ENCODE measurements around the gene NR2C2AP.
A peak's percentile ranks its signal among the peaks of the same experiment; 100 is the strongest.
"Not testable (repeated sequence)": the region's sequence is repeated elsewhere in the genome, so short reads cannot be mapped to it uniquely, and the experiment has no call there.

Gene NR2C2AP

DNA sequence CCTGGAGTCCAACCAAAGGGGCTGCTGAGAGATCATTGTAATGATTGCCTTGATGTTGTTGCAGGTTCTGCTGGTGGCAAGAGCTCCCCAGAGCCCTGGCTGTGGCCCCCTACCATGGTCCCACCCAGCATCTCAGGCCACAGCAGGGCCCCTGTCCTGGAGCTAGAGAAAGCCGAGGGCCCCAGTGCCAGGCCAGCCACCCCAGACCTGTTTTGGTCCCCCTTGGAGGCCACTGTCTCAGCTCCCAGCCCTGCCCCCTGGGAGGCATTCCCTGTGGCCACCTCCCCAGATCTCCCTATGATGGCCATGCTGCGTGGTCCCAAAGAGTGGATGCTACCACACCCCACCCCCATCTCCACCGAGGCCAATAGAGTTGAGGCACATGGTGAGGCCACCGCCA lies 24.0 kb upstream of the NR2C2AP start:
- H3K4me3 ChIP-seq (ENCODE audit: low read length), result no peak overlapping the region
- H3K36me3 ChIP-seq (ENCODE audit: insufficient read depth, low read length), result no peaks in the 10 kb centered on the region
- no peak overlapping the region for H3K27ac ChIP-seq (ENCODE audit: low read depth, low read length)
- no peaks in the 10 kb centered on the region for H3K4me1 ChIP-seq (ENCODE audit: insufficient read depth, low read length)
- WGBS, result 81% methylated on average over 4 of the region's 4 CpGs
- H3K9ac ChIP-seq (ENCODE audit: low read depth, low read length), result no peak overlapping the region
- no peaks in the 10 kb centered on the region for H3K9me3 ChIP-seq (ENCODE audit: insufficient read depth, low read depth, low read length)
- peaks cover 40% of the 10 kb centered on the region for H3K27me3 ChIP-seq (ENCODE audit: insufficient read depth, low read length)

DNA sequence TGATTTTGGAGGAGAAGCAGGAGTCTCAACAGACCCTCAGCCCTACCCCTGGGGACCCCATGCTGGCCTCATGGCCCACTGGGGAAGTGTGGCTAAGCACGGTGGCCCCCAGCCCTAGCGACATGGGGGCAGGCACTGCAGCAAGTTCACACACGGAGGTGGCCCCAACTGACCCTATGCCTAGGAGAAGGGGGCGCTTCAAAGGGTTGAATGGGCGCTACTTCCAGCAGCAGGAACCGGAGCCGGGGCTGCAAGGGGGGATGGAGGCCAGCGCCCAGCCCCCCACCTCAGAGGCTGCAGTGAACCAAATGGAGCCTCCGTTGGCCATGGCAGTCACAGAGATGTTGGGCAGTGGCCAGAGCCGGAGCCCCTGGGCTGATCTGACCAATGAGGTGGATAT lies 23.4 kb upstream of the NR2C2AP start:
- Histone ChIP-seq H3K9ac (ENCODE audit: low read depth, low read length) (no peak overlapping the region), H3K36me3 (ENCODE audit: insufficient read depth, low read length) (no peaks in the 10 kb centered on the region), H3K27me3 (ENCODE audit: insufficient read depth, low read length) (peaks cover 40% of the 10 kb centered on the region), H3K27ac (ENCODE audit: low read depth, low read length) (no peak overlapping the region), H3K4me1 (ENCODE audit: insufficient read depth, low read length) (no peaks in the 10 kb centered on the region), H3K9me3 (ENCODE audit: insufficient read depth, low read depth, low read length) (no peaks in the 10 kb centered on the region), H3K4me3 (ENCODE audit: low read length) (no peak overlapping the region)
- WGBS, result 75% methylated on average over 10 of the region's 10 CpGs

DNA sequence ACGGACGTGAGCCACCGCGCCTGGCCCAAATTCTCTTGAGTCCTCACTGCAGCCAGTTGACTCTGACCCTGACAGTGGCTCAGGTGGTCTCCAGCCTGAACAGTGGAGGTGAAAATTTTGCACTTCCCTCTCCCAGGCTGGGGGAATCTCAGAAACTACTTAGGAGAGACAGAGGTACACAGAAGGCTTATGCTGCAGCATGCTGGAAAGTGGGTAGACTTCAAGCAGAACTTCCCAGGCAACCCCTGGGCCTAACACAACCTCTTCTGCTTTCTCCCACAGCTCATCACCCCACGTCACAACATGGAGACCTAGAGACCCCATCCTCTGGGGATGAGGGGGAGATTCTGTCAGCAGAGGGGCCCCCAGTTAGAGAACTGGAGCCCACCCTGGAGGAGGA lies 23.0 kb upstream of the NR2C2AP start:
- 87% methylated on average over 4 of the region's 5 CpGs for WGBS
- no peaks in the 10 kb centered on the region for H3K36me3 ChIP-seq (ENCODE audit: insufficient read depth, low read length)
- no peak overlapping the region for H3K27ac ChIP-seq (ENCODE audit: low read depth, low read length)
- no peak overlapping the region for H3K9ac ChIP-seq (ENCODE audit: low read depth, low read length)
- H3K4me3 ChIP-seq (ENCODE audit: low read length), result no peak overlapping the region
- H3K9me3 ChIP-seq (ENCODE audit: insufficient read depth, low read depth, low read length), result no peaks in the 10 kb centered on the region
- no peaks in the 10 kb centered on the region for H3K4me1 ChIP-seq (ENCODE audit: insufficient read depth, low read length)
- H3K27me3 ChIP-seq (ENCODE audit: insufficient read depth, low read length), result peaks cover 40% of the 10 kb centered on the region

DNA sequence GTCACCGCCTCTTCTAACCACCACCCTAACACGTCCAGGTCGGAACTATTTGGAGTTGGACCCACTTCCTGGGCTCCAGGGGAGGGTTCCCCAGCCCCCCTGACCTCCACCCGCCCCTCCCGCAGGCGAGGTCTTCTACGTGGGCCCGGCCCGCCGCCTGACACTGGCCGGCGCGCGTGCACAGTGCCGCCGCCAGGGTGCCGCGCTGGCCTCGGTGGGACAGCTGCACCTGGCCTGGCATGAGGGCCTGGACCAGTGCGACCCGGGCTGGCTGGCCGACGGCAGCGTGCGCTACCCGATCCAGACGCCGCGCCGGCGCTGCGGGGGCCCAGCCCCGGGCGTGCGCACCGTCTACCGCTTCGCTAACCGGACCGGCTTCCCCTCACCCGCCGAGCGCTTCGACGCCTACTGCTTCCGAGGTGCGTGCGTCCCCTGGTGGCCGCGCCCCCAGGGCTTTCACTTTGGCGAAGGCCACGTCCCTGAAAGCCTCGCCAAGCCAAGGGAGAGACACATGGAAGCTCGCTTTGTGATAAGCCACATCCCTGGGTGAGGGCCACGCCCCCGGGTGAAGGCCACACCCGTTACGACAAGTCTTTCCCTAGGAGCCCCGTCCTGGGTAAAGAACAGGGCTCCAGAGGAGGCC lies 21.8 kb upstream of the NR2C2AP start:
- Histone ChIP-seq H3K27ac (ENCODE audit: low read depth, low read length) (no peak overlapping the region), H3K9me3 (ENCODE audit: insufficient read depth, low read depth, low read length) (no peaks in the 10 kb centered on the region), H3K4me3 (ENCODE audit: low read length) (peak overlapping the region; percentile 41), H3K9ac (ENCODE audit: low read depth, low read length) (no peak overlapping the region; the same call in 1 of the 2 replicates), H3K4me1 (ENCODE audit: insufficient read depth, low read length) (no peaks in the 10 kb centered on the region), H3K27me3 (ENCODE audit: insufficient read depth, low read length) (peaks cover 38% of the 10 kb centered on the region), H3K36me3 (ENCODE audit: insufficient read depth, low read length) (no peaks in the 10 kb centered on the region)
- WGBS, result 2% methylated on average over 59 of the region's 59 CpGs

DNA sequence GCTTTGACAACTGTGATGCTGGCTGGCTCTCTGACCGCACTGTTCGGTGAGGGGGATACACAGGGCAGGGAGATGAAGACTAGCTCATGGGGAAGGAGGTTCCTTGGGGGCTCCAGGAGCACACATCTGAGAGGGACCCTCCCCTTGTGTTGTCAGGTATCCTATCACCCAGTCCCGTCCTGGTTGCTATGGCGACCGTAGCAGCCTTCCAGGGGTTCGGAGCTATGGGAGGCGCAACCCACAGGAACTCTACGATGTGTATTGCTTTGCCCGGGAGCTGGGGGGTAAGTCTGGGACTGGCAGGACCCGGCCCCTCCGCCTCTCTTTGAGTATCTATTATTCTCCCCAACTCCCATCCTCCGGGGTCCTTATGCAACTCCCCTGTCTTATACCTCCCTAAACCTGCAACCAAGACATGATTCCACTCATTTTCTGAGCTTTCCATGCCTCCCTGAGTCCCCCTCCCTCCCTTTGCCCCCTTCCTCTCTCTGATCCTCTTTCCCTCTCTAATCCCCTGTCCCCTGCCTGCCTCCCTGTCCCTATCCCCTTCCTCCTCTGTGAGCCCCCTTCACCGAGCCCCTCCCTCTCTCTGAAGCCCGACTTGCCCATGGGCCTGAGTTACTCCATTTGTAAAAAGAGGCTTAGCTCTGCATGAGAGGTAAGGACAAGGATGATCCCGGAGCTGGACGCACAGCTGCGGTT lies 21.1 kb upstream of the NR2C2AP start:
- peaks cover 36% of the 10 kb centered on the region for H3K27me3 ChIP-seq (ENCODE audit: insufficient read depth, low read length)
- H3K36me3 ChIP-seq (ENCODE audit: insufficient read depth, low read length), result no peaks in the 10 kb centered on the region
- no peak overlapping the region for H3K27ac ChIP-seq (ENCODE audit: low read depth, low read length)
- 60% methylated on average over 17 of the region's 17 CpGs for WGBS
- no peaks in the 10 kb centered on the region for H3K4me1 ChIP-seq (ENCODE audit: insufficient read depth, low read length)
- H3K9me3 ChIP-seq (ENCODE audit: insufficient read depth, low read depth, low read length), result no peaks in the 10 kb centered on the region
- H3K4me3 ChIP-seq (ENCODE audit: low read length), result peak overlapping the region; percentile 41
- H3K9ac ChIP-seq (ENCODE audit: low read depth, low read length), result no peak overlapping the region; the same call in 1 of the 2 replicates

DNA sequence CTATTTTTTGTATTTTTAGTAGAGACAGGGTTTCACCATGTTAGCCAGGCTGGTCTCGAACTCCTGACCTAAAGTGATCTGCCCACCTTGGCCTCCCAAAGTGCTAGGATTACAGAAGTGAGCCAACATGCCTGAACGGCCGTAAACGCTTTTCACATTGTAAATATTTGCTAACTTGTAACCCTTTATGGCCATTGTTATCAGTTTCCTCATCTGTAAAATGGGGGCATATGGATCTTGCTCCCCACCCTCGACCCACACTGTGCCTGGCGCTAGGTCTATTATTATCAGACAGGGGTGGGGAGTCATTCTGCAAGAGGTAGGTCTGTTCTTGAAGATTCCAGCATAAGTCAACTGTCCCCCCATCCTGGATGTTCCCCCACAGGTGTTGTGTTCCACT lies 20.4 kb upstream of the NR2C2AP start:
- Histone ChIP-seq H3K36me3 (ENCODE audit: insufficient read depth, low read length) (no peaks in the 10 kb centered on the region), H3K27ac (ENCODE audit: low read depth, low read length) (no peak overlapping the region), H3K27me3 (ENCODE audit: insufficient read depth, low read length) (peaks cover 35% of the 10 kb centered on the region), H3K9me3 (ENCODE audit: insufficient read depth, low read depth, low read length) (no peaks in the 10 kb centered on the region), H3K9ac (ENCODE audit: low read depth, low read length) (no peak overlapping the region), H3K4me3 (ENCODE audit: low read length) (no peak overlapping the region), H3K4me1 (ENCODE audit: insufficient read depth, low read length) (no peaks in the 10 kb centered on the region)
- 88% methylated on average over 6 of the region's 6 CpGs for WGBS

DNA sequence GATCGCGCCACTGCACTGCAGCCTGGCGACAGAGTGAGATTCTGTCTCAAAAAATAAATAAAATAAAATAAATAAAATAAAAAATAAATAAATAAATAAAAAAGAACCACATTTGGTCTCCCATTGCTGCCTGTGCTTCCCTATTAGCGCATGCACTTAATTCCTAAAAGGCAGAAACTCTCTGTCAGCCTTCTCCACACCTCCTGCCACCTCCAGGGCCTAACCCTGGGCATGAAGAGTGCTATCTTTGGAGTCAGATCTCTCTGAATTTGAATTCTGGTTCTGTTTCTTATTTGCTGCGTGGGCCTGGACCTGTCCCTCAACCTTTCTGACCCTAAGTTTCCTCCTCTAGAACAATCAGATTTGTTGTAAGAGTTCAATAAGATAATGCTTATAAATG lies 19.8 kb upstream of the NR2C2AP start:
- H3K4me3 ChIP-seq (ENCODE audit: low read length), result no peak overlapping the region
- peaks cover 35% of the 10 kb centered on the region for H3K27me3 ChIP-seq (ENCODE audit: insufficient read depth, low read length)
- no peak overlapping the region for H3K9ac ChIP-seq (ENCODE audit: low read depth, low read length)
- H3K9me3 ChIP-seq (ENCODE audit: insufficient read depth, low read depth, low read length), result no peaks in the 10 kb centered on the region
- WGBS, result 93% methylated on average over 2 of the region's 5 CpGs
- no peaks in the 10 kb centered on the region for H3K4me1 ChIP-seq (ENCODE audit: insufficient read depth, low read length)
- no peak overlapping the region for H3K27ac ChIP-seq (ENCODE audit: low read depth, low read length)
- no peaks in the 10 kb centered on the region for H3K36me3 ChIP-seq (ENCODE audit: insufficient read depth, low read length)

DNA sequence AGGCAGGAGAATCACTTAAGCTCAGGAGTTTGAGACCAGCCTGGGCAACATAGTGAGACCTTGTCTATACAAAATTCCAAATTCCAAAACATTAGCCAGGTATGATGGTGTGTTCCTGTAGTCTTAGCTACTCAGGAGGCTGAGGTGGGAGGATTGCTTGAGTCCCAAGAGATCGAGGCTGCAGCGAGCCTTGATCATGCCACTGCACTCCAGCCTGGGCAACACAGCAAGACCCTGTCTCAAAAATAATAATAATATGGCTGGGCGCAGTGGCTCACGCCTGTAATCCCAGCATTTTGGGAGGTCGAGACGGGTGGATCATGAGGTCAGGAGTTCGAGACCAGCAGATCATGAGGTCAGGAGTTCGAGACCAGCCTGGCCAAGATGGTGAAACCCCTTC lies 17.8 kb upstream of the NR2C2AP start:
- peaks cover 29% of the 10 kb centered on the region for H3K27me3 ChIP-seq (ENCODE audit: insufficient read depth, low read length)
- WGBS, result 91% methylated on average over 8 of the region's 8 CpGs

DNA sequence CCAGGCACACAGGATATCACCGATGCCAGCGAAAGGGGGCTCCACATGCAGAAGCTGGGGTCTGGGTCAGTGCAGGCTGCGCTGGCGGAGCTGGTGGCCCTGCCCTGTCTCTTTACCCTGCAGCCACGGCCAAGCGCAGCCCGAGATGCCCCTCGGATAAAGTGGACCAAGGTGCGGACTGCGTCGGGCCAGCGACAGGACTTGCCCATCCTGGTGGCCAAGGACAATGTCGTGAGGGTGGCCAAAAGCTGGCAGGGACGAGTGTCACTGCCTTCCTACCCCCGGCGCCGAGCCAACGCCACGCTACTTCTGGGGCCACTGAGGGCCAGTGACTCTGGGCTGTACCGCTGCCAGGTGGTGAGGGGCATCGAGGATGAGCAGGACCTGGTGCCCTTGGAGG lies 15.7 kb upstream of the NR2C2AP start:
- H3K27me3 ChIP-seq (ENCODE audit: insufficient read depth, low read length), result peaks cover 23% of the 10 kb centered on the region
- no peak overlapping the region for H3K4me3 ChIP-seq (ENCODE audit: low read length)
- H3K9me3 ChIP-seq (ENCODE audit: insufficient read depth, low read depth, low read length), result no peaks in the 10 kb centered on the region
- WGBS, result 88% methylated on average over 21 of the region's 21 CpGs
- H3K4me1 ChIP-seq (ENCODE audit: insufficient read depth, low read length), result no peaks in the 10 kb centered on the region
- H3K36me3 ChIP-seq (ENCODE audit: insufficient read depth, low read length), result no peaks in the 10 kb centered on the region
- no peak overlapping the region for H3K27ac ChIP-seq (ENCODE audit: low read depth, low read length)
- H3K9ac ChIP-seq (ENCODE audit: low read depth, low read length), result no peak overlapping the region

More for the DNA sequence above, 17.8 kb upstream of the NR2C2AP start:
- not testable (repeated sequence) for H3K9ac ChIP-seq (ENCODE audit: low read depth, low read length); H3K9me3 ChIP-seq (ENCODE audit: insufficient read depth, low read depth, low read length); H3K4me1 ChIP-seq (ENCODE audit: insufficient read depth, low read length); H3K4me3 ChIP-seq (ENCODE audit: low read length); H3K36me3 ChIP-seq (ENCODE audit: insufficient read depth, low read length); H3K27ac ChIP-seq (ENCODE audit: low read depth, low read length)

DNA sequence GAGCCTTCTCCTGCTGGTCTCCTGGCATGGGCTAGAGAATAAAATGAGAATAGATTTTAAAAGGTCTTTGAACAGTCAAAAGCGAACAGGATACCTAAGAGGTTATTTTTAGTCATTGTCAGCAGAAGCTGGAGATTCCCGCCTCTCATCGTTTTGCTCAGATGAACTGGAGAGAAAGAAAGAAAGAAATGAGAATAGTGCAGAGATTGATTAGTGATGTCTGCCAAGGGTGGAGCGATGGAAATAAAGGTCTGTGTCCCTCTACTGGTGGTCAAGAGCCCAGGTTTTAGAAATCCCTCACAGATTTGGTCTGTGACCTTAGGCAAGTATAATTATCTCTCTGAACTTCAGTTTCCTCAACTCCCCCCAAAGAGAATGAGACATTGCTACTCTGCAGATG lies 13.9 kb upstream of the NR2C2AP start:
- no peak overlapping the region for H3K9ac ChIP-seq (ENCODE audit: low read depth, low read length)
- peaks cover 32% of the 10 kb centered on the region for H3K27me3 ChIP-seq (ENCODE audit: insufficient read depth, low read length)
- H3K36me3 ChIP-seq (ENCODE audit: insufficient read depth, low read length), result no peaks in the 10 kb centered on the region
- no peak overlapping the region for H3K4me3 ChIP-seq (ENCODE audit: low read length)
- H3K4me1 ChIP-seq (ENCODE audit: insufficient read depth, low read length), result 0 out of 2 replicates have a peak, but pooled peaks cover 3% of the 10 kb centered on the region
- H3K9me3 ChIP-seq (ENCODE audit: insufficient read depth, low read depth, low read length), result no peaks in the 10 kb centered on the region
- 31% methylated on average over 4 of the region's 4 CpGs for WGBS
- H3K27ac ChIP-seq (ENCODE audit: low read depth, low read length), result no peak overlapping the region

DNA sequence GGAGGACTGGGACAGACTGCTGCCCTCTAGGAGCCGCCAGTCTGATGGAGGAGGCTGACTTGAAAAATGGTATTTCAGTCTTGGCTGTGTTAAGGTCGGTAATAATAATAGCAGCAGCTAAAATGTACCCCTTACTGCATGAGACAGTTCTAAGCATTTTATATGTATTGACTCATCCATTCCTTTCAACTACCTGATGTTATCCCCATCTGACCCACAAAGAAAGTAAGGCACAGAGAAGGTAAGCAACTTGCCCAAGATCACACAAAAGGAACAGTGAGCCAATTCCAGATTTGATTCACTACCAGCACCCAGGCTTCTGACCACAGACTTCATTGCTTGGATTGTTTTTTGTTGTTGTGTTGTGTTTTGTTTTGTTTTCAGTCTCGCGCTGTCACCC lies 12.6 kb upstream of the NR2C2AP start:
- Histone ChIP-seq H3K4me3 (ENCODE audit: low read length) (no peak overlapping the region), H3K9ac (ENCODE audit: low read depth, low read length) (no peak overlapping the region), H3K27ac (ENCODE audit: low read depth, low read length) (no peak overlapping the region), H3K9me3 (ENCODE audit: insufficient read depth, low read depth, low read length) (no peaks in the 10 kb centered on the region), H3K36me3 (ENCODE audit: insufficient read depth, low read length) (no peaks in the 10 kb centered on the region), H3K4me1 (ENCODE audit: insufficient read depth, low read length) (0 out of 2 replicates have a peak, but pooled peaks cover 3% of the 10 kb centered on the region), H3K27me3 (ENCODE audit: insufficient read depth, low read length) (peaks cover 45% of the 10 kb centered on the region)
- 74% methylated on average over 3 of the region's 4 CpGs for WGBS

Data from HUES64 (cell line).